Uterus (tissue), 2 donors: ENCODE measurements around the gene CATSPERE.

Source experiments
- POLR2A ChIP-seq, 2 donors: fragments of 450-650 bp; IDR thresholded peaks; one replicate each; pipeline ENCODE4 v1.6.1; 2016; ENCODE audit warnings: antibody characterized with exemption in 2 of 2, mild to moderate bottlenecking in 1 of 2, moderate library complexity in 1 of 2
- TF ChIP-seq, protein P1 (sequence below), 4 experiments: fragments of 200-600 bp in 2 of 4; fragments of 450-650 bp in 2 of 4; sonication (generic) in 2 of 4; IDR thresholded peaks; one replicate each; pipeline ENCODE4 v1.5.1; 2016 to 2019; ENCODE audit warnings: antibody characterized with exemption in 4 of 4, mild to moderate bottlenecking in 2 of 4, moderate library complexity in 1 of 4

DNA sequence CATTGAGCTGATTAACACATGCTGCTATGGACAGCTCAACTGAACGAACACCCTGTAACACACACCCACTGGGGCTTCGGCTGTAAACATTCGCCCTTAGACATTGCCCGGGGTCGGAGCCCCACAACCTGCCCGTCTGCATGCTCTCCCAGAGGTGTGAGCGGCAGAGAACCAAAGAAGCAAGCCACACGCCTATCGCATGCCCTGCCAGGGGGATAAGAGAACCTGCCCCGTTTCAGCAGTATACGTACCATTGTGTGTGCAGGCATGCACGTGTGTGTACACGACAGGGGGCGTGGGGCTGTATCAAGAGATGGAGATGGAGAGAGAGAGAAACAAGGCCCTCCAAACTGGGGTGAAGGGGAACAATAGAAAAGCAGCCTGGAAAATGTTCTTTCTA is 181.9 kb downstream of the CATSPERE start:
- TF ChIP-seq, protein P1, sequence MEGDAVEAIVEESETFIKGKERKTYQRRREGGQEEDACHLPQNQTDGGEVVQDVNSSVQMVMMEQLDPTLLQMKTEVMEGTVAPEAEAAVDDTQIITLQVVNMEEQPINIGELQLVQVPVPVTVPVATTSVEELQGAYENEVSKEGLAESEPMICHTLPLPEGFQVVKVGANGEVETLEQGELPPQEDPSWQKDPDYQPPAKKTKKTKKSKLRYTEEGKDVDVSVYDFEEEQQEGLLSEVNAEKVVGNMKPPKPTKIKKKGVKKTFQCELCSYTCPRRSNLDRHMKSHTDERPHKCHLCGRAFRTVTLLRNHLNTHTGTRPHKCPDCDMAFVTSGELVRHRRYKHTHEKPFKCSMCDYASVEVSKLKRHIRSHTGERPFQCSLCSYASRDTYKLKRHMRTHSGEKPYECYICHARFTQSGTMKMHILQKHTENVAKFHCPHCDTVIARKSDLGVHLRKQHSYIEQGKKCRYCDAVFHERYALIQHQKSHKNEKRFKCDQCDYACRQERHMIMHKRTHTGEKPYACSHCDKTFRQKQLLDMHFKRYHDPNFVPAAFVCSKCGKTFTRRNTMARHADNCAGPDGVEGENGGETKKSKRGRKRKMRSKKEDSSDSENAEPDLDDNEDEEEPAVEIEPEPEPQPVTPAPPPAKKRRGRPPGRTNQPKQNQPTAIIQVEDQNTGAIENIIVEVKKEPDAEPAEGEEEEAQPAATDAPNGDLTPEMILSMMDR (IDR thresholded peaks at IDR 0.05), result no peak
- no peak for TF ChIP-seq POLR2A (IDR thresholded peaks at IDR 0.05)
